ENCODE results near the gene PGAP2.
"Not testable (repeated sequence)": the region's sequence is repeated elsewhere in the genome, so short reads cannot be mapped to it uniquely, and the experiment has no call there.

PGAP2 gene

DNA sequence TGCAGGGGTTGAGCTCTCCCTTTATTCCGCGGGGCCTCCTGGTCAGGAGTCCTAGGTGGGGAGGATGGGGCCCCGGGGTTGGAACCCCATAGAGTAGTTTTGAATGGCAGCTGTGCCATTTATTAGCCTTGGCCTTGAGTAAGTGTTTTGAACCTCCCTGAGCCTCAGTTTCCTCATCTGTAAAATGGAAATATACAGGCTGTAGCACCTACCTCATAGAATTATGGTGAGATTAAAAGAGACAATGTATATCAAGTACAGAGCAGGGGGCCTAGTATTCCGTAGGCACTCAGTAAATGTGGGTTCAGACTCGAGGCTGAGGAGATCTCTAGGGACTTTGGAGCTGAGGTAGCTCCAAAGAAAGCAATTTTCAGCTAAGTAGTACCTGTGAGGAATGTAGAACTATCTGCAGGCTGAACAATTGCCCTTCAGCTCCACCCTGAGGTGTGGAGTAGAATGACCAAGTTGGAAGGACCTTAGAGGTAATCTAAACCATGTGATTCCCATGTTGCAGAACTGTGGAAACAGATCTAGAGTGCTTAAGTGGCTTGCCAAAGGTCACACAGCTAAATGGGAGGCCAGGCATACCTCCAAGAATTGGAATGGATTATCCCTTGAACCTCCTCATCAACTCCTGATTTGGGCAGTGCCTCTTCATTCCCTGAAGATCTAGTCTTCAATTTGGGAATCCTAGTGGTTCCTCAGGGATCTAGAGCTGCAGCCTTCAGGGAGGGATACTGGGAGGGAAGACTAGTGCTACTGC is 682 bp downstream of the PGAP2 start:
- DNase-seq = peak; percentile 33

DNA sequence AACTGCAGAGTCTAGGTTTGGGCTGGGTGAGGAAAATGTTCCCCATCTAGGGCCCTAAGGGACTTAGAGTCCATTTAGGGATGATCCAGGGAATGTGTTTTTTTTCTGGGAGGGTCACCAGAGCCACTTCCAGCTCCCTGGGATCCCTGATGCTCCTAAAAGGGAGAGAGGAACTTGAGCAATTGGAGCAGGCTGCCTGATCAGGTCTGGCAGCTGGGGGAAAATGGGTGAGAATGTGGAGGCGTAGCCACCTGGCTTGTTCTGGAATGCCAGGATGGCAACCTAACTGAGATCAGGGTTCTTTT is 1.2 kb downstream of the PGAP2 start:
- DNase-seq = no peak

GRCh38 chr11:3810446-3810845 is 2.1 kb downstream of the PGAP2 start:
- DNase-seq = no peak

DNA sequence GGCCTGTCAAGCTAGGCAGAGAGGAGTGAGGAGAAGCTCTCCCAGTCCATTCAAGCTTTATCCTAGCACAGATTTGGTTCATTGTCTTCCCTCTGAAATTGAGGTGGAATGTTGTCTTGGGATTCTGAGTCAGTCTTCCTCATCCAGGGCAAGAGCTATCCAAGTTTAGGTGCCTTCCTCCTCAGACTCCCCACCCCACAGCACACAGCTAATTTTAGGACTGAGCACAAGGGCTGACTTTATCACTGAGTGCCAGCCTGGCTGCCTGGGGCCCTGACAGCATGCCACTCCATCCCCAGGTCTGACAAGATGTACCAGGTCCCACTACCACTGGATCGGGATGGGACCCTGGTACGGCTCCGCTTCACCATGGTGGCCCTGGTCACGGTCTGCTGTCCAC is 2.6 kb downstream of the PGAP2 start:
- DNase-seq = no peak

DNA sequence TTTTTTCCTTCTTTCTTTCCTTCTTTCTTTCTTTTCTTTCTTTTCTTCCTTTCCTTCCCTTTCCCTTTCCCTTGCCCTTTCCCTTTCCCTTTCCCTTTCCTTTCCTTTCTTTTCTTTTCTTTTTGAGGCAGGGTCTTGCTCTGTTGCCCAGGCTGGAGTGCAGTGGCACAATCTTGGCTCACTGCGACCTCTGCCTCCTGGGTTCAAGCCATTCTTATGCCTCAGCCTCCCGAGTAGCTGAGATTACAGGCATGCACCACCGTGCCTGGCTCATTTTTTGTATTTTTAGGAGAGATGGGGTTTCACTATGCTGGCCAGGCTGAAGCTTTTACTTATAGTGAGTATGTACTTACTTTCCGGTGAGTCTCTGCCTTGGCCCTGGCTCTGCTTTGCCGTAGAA is 6.5 kb downstream of the PGAP2 start:
- not testable (repeated sequence) for DNase-seq

DNA sequence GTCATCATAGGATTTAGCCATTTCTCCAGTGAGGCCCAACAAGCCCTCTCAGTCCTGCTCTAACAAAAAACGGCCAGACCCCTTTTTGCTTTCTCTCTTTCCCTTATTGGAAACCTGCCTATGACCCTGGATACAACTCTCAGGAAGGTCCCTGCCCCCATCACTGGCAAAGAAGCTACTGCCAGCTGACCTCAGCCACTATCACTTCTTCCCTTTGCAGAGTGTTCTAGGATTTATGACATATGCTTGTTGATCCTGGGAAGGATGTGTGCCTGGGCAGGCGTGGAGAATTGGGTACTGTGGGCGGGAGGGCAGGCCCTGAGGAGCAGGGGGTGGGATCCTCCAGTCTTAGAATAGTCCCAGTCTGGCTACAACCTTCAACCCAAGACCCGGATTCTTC is 7.5 kb downstream of the PGAP2 start:
- DNase-seq = no peak

- no peak for DNase-seq
Observed at GRCh38 chr11:3816673-3817072, 8.3 kb downstream of the PGAP2 start.

DNA sequence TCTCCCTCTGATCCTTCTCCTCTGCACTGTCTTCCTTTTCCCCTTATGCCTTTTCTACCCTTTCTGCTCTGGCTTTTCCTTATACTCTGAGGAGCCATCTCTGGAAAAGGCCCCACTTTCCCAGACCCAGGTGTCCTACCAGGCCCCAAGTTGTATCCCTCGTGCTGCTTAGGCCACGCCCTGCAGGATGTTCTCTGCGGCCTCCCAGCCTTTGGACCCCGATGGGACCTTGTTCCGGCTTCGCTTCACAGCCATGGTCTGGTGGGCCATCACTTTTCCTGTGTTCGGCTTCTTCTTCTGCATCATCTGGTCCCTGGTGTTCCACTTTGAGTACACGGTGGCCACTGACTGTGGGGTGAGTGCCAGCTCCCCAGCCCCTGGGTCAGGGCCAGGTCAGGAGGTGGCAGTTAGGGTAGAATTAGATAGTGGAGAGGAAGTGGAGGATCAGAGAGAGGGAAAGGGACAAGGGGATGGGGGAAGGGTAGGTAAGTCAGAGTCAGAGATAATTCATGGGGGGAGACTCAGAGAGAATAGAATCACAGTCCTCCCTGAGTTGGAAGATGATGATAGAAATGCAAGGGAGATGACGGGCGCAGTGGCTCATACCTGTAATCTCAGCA is 8.9 kb downstream of the PGAP2 start:
- no peak for DNase-seq

DNA sequence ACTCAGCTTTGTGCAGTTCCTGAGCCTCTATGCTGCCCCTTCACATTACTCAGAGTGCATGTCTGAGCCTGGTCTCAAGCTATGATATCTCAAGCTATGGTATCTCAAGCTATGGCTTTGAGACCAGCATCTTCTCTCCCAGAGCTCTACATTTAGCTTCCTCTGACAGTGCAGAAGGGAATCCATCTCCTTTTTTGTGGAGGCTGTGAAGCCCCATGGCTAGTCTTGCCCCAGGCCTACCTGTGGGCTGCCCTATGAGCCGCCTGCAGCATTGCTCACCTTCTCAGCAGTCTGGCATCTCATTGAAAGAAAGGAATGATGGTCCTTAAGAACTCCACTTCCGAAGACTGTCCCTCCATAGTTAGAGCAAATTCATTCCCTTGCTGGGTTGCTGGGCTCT is 12.6 kb downstream of the PGAP2 start:
- no peak for DNase-seq

- no peak for DNase-seq
Observed at GRCh38 chr11:3822312-3822711, 14.0 kb downstream of the PGAP2 start.

DNA sequence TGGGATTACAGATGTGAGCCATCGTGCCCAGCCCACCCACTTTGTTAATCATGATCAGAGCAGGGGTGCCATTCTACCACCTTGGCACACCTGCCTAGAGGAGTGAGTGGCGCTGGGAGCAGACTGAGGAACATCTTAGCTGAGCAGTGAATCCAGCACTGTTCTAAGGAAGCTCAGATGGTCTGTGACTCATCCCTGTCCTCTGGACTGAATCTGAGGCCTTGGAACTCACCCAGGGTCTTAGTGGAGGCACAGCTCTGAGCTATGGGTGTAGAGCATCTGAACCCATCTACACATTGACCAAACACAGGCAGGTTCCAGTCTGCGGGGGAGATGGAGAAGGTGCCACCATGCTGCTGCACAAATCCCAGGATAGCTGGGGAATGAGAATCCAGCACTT is 14.9 kb downstream of the PGAP2 start:
- no peak for DNase-seq

DNA sequence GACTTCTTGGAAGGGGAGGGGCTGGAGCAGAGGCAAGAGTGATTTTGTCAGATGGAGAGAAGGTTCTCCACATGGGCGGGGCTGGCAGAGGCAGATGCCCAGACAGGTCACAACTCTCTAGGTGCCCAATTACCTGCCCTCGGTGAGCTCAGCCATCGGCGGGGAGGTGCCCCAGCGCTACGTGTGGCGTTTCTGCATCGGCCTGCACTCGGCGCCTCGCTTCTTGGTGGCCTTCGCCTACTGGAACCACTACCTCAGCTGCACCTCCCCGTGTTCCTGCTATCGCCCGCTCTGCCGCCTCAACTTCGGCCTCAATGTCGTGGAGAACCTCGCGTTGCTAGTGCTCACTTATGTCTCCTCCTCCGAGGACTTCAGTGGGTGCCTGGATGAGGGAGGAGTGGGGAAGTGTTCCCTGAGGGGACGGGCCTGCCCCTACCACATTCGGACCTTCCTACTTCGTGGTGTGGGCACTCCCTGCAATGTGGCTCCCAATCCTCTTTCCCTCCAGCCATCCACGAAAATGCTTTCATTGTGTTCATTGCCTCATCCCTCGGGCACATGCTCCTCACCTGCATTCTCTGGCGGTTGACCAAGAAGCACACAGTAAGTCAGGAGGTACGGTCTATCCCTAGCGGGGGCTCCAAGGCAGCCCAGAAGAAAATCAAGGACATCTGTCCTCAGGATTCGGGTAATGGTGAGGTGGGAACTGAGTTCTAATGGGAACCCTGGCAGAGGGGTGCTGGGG is 15.6 kb downstream of the PGAP2 start:
- DNase-seq = no peak

DNA sequence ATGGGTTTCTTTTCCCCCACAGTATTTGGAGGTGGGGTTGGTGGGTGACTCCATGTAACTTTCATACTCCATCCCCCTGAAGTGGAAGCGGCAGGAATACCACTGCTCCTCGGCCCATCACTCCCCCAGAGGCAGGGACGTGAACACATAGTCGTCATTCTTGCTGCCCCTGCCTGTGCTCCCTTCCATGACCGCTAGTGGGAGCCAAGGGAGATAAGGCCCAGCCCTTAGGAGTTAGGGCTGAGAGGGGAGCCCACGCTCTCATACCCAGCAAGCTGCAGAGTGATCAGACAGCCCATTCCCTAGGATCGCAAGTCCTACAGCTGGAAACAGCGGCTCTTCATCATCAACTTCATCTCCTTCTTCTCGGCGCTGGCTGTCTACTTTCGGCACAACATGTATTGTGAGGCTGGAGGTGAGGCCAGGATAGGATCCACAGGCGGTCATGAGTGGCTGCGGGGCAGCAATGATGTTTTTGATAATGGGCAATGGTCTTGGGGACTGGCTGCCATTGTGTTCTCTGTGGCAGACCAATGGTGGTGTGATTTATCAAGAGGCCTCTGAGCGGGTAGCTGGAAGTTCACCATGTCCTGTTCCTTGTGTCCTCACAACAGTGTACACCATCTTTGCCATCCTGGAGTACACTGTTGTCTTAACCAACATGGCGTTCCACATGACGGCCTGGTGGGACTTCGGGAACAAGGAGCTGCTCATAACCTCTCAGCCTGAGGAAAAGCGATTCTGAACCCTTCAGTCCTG is 16.5 kb downstream of the PGAP2 start:
- peak; percentile 34 for DNase-seq

DNA sequence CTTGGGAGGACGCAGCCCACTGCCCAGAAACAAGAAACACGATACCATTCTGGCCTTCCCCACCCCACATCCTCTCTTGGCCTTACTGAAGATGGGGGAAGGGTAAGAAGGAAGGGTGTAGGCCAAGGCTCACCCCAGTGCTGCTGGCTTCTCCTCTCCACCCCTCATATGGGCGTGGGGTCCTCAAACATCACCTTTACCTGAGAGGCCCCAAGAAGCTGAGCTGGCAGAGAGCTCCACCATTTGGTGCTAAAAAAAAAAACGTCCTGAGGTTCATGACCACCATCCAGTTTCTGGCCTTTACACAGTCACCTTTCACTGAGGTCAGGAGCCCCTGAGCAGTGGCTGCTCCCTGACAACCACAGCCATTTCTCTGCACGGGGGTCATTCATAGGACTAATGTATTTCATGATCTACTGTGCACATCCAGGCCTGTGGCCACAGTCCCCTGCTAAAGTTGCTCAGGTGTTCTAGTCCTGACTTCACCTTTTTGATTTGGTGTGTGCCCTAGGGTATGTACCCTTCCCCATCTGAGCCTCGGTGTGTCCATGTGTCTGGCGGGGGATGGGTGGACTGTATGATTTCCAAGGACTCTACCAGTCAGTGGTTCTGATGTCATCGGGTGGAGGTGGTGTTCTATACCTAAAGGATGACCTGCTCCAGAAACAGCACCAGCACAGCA is 17.3 kb downstream of the PGAP2 start:
- no peak for DNase-seq

- DNase-seq = no peak
Observed at GRCh38 chr11:3826721-3827120, 18.4 kb downstream of the PGAP2 start.

DNA sequence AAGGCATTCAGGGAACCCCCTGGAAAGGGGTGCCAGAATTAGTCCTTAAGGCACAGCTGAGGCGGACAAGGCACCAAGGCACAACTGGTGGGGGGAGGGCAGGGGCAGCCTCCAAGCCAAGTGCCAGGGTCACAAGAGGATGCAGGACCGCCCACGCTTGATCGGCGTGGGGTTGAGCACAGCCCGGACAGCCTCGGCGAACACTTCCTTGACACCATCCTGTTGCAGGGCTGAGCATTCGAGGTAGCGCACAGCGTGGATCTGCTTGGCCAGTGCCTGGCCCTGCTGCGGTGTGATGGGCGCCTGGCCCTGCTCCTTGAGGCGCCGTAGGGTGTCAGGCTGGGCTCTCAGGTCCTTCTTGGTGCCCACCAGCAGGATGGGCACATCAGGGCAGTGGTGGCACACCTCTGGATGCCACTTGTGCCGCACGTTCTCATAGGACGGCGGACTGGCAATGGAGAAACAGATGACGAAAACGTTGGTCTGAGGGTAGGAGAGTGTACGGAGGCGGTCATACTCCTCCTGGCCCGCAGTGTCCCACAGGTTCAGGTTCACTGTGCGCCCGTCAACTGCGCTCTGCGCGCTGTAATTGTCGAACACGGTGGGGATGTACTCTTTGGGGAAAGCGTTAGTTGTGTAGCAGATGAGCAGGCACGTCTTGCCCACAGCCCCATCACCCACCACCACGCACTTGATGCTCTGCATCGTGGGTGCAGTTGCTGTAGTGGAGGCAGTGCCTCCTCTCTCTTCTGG is 19.2 kb downstream of the PGAP2 start:
- no peak for DNase-seq

GRCh38 chr11:3830088-3830487 is 21.7 kb downstream of the PGAP2 start:
- DNase-seq = no peak

GRCh38 chr11:3830730-3831129 is 22.4 kb downstream of the PGAP2 start:
- no peak for DNase-seq

DNA sequence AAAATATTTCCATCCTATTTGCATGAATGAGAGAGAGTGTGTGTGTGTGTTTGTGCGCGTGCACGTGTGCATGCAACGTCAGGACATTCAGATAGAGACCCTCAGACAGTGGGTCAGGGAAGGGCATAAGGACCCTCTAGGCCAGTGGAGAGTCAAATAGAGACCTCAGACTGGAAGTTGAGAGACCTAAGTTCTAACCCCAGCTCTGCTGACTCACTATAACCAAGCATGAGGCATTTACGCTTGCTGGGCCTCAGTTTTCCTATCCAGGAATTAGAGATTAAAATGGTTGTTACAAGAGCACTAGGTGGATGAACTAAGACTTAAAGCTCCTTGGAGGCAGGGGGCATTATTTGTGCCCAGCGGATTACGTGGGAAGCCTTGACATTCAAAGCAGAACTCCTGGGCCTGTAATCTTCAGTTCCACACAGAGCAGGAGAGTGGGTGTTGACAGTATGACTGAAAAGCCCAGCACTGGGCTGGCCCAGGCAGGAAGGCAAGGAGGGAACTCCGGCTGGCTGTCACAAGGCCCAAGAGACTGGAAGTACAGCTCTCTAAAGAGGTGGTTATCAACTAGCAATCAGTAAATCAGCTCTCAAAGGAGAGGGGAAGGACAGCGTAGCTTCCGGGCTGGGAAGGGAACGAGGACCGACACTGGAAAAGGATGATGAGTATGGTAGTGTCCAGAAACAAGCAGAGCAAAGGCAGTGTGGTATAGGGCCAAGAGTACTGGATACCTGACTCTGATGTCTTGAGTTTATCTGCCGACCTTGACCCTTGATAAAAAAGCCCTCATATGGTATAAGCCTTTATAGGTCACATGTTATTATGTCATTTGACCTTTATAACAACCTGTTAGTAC is 23.2 kb downstream of the PGAP2 start:
- DNase-seq = peak; percentile 10

- DNase-seq = no peak
Observed at GRCh38 chr11:3832816-3833215, 24.5 kb downstream of the PGAP2 start.

GRCh38 chr11:3833449-3833848 is 25.1 kb downstream of the PGAP2 start:
- DNase-seq = no peak

Measured in GF-D8 (cell line).